GM18526 (cell line): Measurements from ENCODE around the gene RAD51B.

ENCODE experiments used
- POLR2A ChIP-seq: IDR thresholded peaks from 3 replicates; pipeline ENCODE4 v1.6.1; 2011; ENCODE audit not compliant: insufficient read length; ENCODE audit errors: extremely low read depth

RAD51B gene

DNA sequence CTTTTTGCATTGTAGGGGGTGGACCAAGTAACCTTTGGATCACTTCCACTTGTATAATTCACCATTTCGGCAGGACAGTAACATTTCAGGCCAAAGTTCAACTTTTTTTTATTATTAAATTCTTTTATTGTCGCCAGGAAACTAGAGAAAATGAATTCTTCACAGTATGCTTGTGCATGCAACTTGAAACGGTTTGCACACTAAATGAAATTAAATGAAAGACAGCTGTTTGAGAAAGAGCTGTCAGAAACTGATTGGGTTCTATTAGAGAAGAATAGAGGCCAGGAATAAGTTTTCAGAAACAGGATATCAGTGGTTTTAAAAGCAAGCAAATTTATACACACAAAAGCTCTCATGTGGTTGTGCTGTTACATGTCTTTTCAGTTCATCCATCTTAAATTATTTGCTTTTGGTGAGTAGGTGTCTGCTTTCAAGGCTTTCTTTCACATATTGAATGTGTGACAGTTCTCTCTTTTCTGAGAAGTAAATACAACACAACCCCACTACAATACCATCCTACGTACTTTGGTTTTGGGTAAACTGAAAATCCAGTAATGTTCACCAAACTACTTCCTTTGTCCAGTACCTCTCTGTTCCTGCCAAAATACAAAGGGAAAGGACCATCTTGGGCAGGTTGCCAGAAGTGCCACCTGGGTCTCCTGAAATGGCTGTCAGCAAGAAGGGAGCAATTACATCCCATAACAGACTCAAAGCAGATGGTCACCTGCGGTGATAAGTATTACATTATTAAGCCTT, 291.7 kb downstream of the RAD51B start:
- TF ChIP-seq POLR2A = no peak

DNA sequence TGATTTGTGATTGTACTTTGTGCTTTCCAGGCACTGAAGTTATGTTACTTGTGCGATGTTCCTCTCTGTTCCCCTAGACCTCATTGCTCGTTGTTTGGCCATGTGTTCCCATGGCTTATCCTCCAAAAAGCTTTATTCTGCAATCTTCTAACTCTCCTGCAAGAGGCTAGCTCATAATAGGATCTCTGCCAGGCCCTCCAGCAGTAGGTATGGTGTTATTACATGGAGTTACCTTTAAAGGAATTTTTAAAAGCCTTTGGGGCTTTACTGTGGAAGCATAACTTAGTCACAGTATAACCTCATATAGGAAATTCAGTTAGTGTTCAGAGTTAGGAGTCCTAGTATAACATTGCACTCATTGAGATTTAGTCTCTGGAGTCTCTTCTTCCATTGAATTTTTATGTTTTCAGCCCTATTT, 292.3 kb downstream of the RAD51B start:
- no peak for TF ChIP-seq POLR2A

- TF ChIP-seq POLR2A = no peak
These were observed 292.9 kb downstream of the RAD51B start for GRCh38 chr14:68112442-68112841.

- TF ChIP-seq POLR2A = no peak
These were observed 293.9 kb downstream of the RAD51B start for GRCh38 chr14:68113343-68113930.

- TF ChIP-seq POLR2A = no peak
These were observed 303.1 kb downstream of the RAD51B start for GRCh38 chr14:68122651-68123050.

DNA sequence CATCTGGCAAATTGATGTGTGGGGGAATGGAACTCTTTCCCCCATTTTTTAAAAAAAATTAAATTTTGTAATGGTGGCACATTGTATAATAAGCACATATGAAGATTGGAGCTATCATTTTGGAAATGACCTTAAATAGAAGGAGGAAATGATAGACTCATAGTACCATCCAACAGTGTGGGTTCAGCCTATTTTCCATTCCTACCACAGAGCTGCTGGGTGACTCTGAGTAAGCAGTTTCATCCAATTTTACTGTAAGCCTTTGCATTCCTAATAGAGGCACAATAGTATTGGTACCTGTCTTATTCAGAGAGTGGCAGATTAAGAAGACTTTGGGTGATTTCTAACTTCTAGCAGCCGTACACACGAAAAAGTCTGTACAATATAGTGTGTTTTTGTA, 304.5 kb downstream of the RAD51B start:
- no peak for TF ChIP-seq POLR2A

- TF ChIP-seq POLR2A = no peak
These were observed 305.6 kb downstream of the RAD51B start for GRCh38 chr14:68124979-68125731.

- no peak for TF ChIP-seq POLR2A
These were observed 307.6 kb downstream of the RAD51B start for GRCh38 chr14:68127166-68127565.

DNA sequence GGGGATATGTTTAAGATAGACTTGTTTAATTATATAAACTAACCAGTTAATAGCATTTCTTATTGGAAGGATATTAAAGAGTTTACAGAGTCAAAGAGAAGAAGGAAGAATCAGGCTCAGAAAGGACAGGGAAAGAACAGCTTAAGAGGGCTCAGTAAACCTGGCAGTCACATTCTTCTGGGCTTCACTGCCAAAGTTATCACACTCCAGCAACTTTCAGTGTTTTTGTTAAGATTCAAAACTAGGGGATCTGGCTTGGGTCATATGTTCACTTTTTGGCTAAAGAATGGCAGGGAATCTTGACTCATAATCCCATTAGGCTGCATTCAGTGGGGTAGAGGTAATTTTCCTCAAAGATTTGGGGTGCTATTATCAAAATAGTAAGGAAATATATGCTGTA, 312.3 kb downstream of the RAD51B start:
- TF ChIP-seq POLR2A = no peak

DNA sequence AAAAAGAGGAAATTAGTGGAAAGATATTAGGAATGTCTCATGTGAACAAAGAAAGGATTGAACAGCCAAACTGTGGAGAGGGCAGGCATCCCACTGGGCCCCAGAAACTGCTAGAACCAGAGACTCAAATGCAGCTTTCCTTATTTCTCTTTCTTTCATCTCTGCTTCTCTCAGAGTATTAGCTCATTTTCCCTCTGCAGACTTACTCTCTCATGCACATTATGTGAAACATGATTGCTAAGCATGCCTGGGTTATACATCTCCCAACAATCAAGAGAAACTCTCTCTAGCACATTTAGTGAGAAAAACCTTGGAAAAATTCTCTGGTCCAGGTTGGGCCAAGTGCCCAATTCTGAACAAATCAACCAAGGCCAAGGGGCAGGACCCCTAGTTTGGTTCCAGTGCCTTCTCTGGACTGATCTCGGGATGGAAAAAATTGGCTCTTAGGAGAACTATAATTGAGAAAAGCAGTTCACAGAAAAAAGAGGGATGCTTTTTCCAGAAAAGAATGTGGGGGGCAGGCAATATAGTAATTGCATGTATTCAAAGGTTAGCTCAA, 313.1 kb downstream of the RAD51B start:
- no peak for TF ChIP-seq POLR2A

DNA sequence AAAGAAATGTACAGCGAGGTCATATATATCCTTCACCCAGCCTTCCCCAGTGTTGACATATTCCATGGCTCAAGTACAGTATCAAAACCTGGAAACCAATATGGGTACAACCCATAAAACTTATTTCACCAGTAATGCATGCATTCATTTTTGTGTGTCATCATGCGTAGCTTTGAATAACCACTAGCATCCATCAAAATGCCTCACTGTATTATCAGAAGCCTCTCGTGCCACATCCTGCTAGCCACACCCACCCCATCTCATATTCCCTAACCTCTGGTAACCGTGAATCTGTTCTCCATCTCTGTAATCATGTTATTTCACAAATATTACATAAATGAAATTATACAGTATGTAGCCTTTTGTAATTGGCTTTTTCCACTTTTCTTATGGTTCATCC, 314.3 kb downstream of the RAD51B start:
- no peak for TF ChIP-seq POLR2A

GRCh38 chr14:68135028-68135427, 315.4 kb downstream of the RAD51B start:
- TF ChIP-seq POLR2A = no peak

GRCh38 chr14:68135566-68135965, 316.0 kb downstream of the RAD51B start:
- no peak for TF ChIP-seq POLR2A

DNA sequence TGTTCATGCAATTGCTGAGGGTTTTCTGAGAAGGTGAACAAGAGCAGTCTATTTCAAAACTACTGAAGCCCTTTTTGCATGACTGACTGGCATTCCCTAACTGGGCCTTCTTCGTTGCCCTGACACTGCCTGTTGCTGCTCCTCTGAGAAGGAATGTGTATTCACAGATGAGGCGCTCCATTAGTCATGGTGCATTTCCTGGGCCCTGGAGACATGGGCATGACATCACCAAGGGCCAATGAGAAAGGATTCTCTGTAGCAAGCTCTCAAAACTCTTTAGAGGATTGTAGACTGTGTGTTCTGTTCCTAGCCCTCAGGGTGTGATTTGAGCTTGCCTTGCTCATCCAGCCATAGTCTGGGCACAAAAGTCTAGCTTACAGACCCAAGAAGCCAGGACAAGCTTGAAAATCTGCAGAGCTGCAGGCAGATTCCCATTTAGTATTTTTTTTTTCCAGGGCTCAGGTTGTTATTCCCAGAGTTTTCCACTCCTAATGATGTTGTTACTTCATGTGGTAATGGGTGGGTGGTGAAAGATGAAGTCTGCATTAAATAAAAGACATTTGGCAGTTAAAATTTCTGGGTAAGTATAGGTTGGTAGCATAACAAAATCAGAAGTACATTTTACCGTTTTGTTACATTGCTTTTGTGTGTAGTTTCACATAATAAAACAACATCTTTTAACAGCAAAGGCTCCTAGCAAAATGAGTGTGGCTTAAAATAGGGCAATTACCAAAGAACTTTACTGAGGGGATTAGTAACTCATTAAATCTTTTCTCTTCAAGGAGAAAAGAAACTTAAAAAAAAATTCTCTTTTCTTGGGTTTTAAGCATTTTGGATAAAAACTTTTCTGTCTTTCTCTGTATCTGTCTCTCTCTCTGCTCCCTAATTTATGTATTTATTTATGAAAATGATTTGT, 318.4 kb downstream of the RAD51B start:
- TF ChIP-seq POLR2A = no peak
